ENCODE data around the gene GRPEL2. TPM values are rescaled to one million over a fixed set of nuclear protein-coding genes. Genes with fewer than 3 reads are reported as not detected.

The GRPEL2 gene
- 6.7 to 9.4 TPM (median 8.1 TPM) in 5 replicates for total RNA-seq (2022; extraction: Qiagen RNA extraction)

DNA sequence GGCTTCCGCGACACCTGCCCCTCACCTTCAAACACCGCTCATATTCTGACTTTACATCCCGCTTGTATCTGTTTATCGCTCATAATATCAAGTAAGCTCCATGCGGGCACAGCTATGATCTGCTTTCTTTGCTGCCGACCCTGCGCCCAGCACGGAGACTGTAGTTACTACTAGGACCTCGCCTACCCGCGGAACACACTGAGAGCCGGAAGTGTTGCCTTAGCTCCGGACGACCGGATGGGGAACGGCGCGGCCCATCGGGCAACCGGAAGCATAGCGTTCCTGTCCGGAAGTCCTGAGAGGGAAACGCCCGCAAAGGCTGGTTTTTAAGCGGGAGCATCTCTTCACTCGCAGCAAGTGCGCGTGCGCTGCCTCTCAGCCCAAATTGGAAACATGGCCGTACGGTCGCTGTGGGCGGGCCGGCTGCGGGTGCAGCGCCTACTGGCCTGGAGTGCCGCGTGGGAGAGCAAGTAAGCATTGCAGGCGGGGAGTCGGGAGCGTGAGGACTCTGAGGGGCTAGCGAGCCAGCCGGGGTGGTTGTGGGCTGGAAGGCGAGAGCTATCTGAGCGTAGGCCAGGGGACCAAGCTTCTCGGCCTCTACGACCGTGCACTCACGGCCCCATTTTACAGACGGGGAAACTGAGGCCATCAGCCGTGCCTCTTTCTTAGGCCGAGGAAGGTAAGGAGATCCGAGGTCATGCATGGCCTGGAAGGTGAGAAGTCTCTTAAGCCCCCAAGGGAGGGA, at the start of gene GRPEL2:
GRPEL2 (plus strand) TSS at position 353 of the 745 bp plus-strand sequence; CDS start at position 394, 41 bp downstream.

GRCh38 chr5:149357370-149358293, 12.3 kb downstream of the GRPEL2 start, which contains the start of gene PCYOX1L:
PCYOX1L (plus strand) TSS chr5:149358046; CDS start chr5:149358069, 23 bp downstream.

DNA sequence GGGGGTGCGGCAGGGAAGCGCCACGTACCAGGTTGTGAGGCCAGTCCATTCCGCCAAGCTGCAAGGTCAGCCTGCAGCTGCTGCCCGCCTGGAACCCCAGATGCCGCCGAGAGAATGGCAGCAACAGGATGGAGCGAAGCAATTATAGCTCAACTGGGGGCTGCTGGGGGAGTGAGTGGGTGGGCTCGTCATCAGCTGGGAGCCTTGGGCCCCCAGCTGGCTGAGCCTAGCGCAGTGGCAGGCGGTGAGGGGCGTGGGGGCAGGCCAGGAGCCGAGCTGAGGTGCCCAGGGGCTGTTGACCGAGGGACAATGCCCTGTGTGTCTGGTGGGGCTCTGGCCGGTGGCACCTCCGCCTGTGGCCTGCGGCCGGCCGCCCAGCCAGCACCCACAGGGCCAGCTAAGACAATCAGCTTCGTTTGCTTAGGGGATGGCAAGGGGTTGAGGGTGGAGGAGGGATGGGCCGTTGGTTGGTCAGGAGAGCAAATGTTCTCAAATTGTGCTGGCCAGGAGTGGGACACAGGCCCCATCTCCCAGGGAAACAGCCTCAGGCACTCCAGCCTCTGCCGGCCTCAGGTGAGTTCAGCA, 34.0 kb downstream of the GRPEL2 start, which contains the start of gene IL17B:
IL17B (minus strand) TSS at position 116 of the 585 bp plus-strand sequence; CDS start at position 49, 67 bp downstream.

Other genes with a start within 250 kb of the GRPEL2 start
- 19.4 to 23.0 TPM (median 20.5 TPM) in 5 replicates for gene ABLIM3, start 204.0 kb upstream of the GRPEL2 start, total RNA-seq (2022; extraction: Qiagen RNA extraction)
- gene AFAP1L1, start 73.6 kb upstream of the GRPEL2 start, total RNA-seq (2022; extraction: Qiagen RNA extraction), result 9.9 to 13.6 TPM (median 12.6 TPM) in 5 replicates
- gene PCYOX1L, start 12.5 kb downstream of the GRPEL2 start, total RNA-seq (2022; extraction: Qiagen RNA extraction), result 2.5 to 3.1 TPM (median 2.8 TPM) in 5 replicates
- gene IL17B, start 33.8 kb downstream of the GRPEL2 start, total RNA-seq (2022; extraction: Qiagen RNA extraction), result 0.18 TPM in 1 of 5 replicates, not detected in the others
- gene CSNK1A1, start 205.9 kb downstream of the GRPEL2 start, total RNA-seq (2022; extraction: Qiagen RNA extraction), result 131 to 154 TPM (median 141 TPM) in 5 replicates
- 1.9 to 2.8 TPM (median 2.5 TPM) in 5 replicates for gene ARHGEF37, start 236.0 kb downstream of the GRPEL2 start, total RNA-seq (2022; extraction: Qiagen RNA extraction)

Data from A549 treated with Hydrocortisone at 1 μM for 4 hours (cell line).